HEK293 (cell line): Measurements from ENCODE around the gene NR1H2.
A peak's percentile ranks its signal among the peaks of the same experiment; 100 is the strongest.

ENCODE experiments used
- CTCF ChIA-PET: fragments of 350-600 bp; formaldehyde crosslinking; extraction: SDS; loops from one replicate; lab custom pipeline; 2021; ENCODE audit warnings: antibody characterized with exemption; lab: Yijun Ruan, JAX
- POLR2A ChIA-PET: fragments of 300-600 bp; formaldehyde crosslinking; extraction: SDS; loops from one replicate; lab custom pipeline; 2020; ENCODE audit warnings: antibody characterized with exemption, inconsistent platforms; lab: Yijun Ruan, JAX
- H3K27ac ChIP-seq: fragments of 200-500 bp; sonication (Bioruptor generic); 2 replicates; pipeline ENCODE4 v1.5.1; 2014; ENCODE audit warnings: low read depth, low read length, control low read depth, inconsistent platforms; ENCODE audit errors: extremely low read depth
- H3K36me3 ChIP-seq, 2 experiments: fragments of 200-500 bp in 1 of 2; sonication (Bioruptor generic) in 1 of 2; 1 replicate in 1 of 2; 2 replicates in 1 of 2; pipeline ENCODE4 v1.5.1; 2014 to 2017; ENCODE audit warnings: inconsistent platforms in 2 of 2, low read length in 2 of 2; ENCODE audit not compliant: control insufficient read depth in 2 of 2, insufficient read depth in 1 of 2
- H3K4me1 ChIP-seq: fragments of 200-500 bp; sonication (Bioruptor generic); 2 replicates; pipeline ENCODE4 v1.5.1; 2014; ENCODE audit warnings: mild to moderate bottlenecking, low read length, inconsistent platforms; ENCODE audit not compliant: control insufficient read depth, insufficient read depth
- H3K4me3 ChIP-seq: 2 replicates; pipeline ENCODE4 v1.5.1; 2011; ENCODE audit warnings: low read depth, mild to moderate bottlenecking, control low read depth, low read length, moderate library complexity
- H3K9me3 ChIP-seq: fragments of 200-500 bp; sonication (Bioruptor generic); 2 replicates; pipeline ENCODE4 v1.5.1; 2014; ENCODE audit warnings: low read depth, low read length, inconsistent platforms; ENCODE audit not compliant: control insufficient read depth, insufficient read depth
- EGR2 ChIP-seq: fragments of 450-650 bp; formaldehyde crosslinking; IDR thresholded peaks from 2 replicates; pipeline ENCODE4 v1.5.1; 2016; ENCODE audit warnings: low read depth, missing biosample characterization, missing genetic modification characterization
- GLI2 ChIP-seq: fragments of 450-650 bp; formaldehyde crosslinking; IDR thresholded peaks from 2 replicates; pipeline ENCODE4; 2017; ENCODE audit warnings: missing biosample characterization, missing genetic modification characterization, low read depth, borderline replicate concordance
- GLIS1 ChIP-seq: fragments of 450-650 bp; formaldehyde crosslinking; IDR thresholded peaks from 2 replicates; pipeline ENCODE4 v1.5.1; 2016; ENCODE audit warnings: missing biosample characterization, missing genetic modification characterization
- GLIS2 ChIP-seq: fragments of 450-650 bp; formaldehyde crosslinking; IDR thresholded peaks from 2 replicates; pipeline ENCODE4 v1.5.1; 2016; ENCODE audit warnings: missing biosample characterization, missing genetic modification characterization
- HOXA7 ChIP-seq: sonication (generic); formaldehyde crosslinking; IDR thresholded peaks from 2 replicates; pipeline ENCODE4 v1.8.1; 2022; ENCODE audit warnings: missing genetic modification reagents, borderline replicate concordance
- IKZF3 ChIP-seq: fragments of 450-650 bp; IDR thresholded peaks from 2 replicates; pipeline ENCODE4 v1.5.0; 2018; ENCODE audit warnings: missing biosample characterization, mild to moderate bottlenecking, missing genetic modification characterization, moderate library complexity
- KLF17 ChIP-seq: fragments of 450-650 bp; formaldehyde crosslinking; IDR thresholded peaks from 2 replicates; pipeline ENCODE4 v1.5.1; 2016; ENCODE audit warnings: missing biosample characterization, missing genetic modification characterization
- KLF8 ChIP-seq: fragments of 450-650 bp; formaldehyde crosslinking; IDR thresholded peaks from 2 replicates; pipeline ENCODE4 v1.5.1; 2016; ENCODE audit warnings: missing biosample characterization, missing genetic modification characterization
- KLF9 ChIP-seq: fragments of 450-650 bp; formaldehyde crosslinking; IDR thresholded peaks from 2 replicates; pipeline ENCODE4 v1.5.1; 2016; ENCODE audit warnings: missing biosample characterization, missing genetic modification characterization, low read depth
- RBAK ChIP-seq: fragments of 450-650 bp; formaldehyde crosslinking; IDR thresholded peaks from 2 replicates; pipeline ENCODE4 v1.5.1; 2016; ENCODE audit warnings: missing biosample characterization, missing genetic modification characterization
- REPIN1 ChIP-seq: fragments of 450-650 bp; formaldehyde crosslinking; IDR thresholded peaks from 2 replicates; pipeline ENCODE4 v1.5.1; 2017; ENCODE audit warnings: missing biosample characterization, missing genetic modification characterization, low read depth
- SALL2 ChIP-seq: fragments of 450-650 bp; formaldehyde crosslinking; IDR thresholded peaks from 2 replicates; pipeline ENCODE4 v1.5.0; 2017; ENCODE audit warnings: missing biosample characterization, mild to moderate bottlenecking, missing genetic modification characterization, borderline replicate concordance
- SCRT1 ChIP-seq: fragments of 450-650 bp; formaldehyde crosslinking; IDR thresholded peaks from 2 replicates; pipeline ENCODE4 v1.5.1; 2016; ENCODE audit warnings: missing biosample characterization, missing genetic modification characterization, borderline replicate concordance
- SCRT2 ChIP-seq: fragments of 450-650 bp; formaldehyde crosslinking; IDR thresholded peaks from 2 replicates; pipeline ENCODE4 v1.5.1; 2016; ENCODE audit warnings: missing biosample characterization, missing genetic modification characterization
- ZBTB7A ChIP-seq: fragments of 450-650 bp; formaldehyde crosslinking; IDR thresholded peaks from 2 replicates; pipeline ENCODE4 v1.5.1; 2016; ENCODE audit warnings: low read depth, missing biosample characterization, missing genetic modification characterization
- ZBTB8A ChIP-seq: fragments of 450-650 bp; formaldehyde crosslinking; IDR thresholded peaks from 2 replicates; pipeline ENCODE4 v1.5.1; 2016; ENCODE audit warnings: missing biosample characterization, missing genetic modification characterization
- ZEB2 ChIP-seq: fragments of 450-650 bp; formaldehyde crosslinking; IDR thresholded peaks from 2 replicates; pipeline ENCODE4 v1.5.1; 2016; ENCODE audit warnings: missing biosample characterization, missing genetic modification characterization
- ZFHX2 ChIP-seq: fragments of 450-650 bp; formaldehyde crosslinking; conservative IDR thresholded peaks from 2 replicates; pipeline ENCODE4 v1.5.1; 2016; ENCODE audit warnings: missing biosample characterization, missing genetic modification characterization
- ZFP41 ChIP-seq: fragments of 450-650 bp; formaldehyde crosslinking; IDR thresholded peaks from 2 replicates; pipeline ENCODE4 v1.5.1; 2016; ENCODE audit warnings: missing biosample characterization, missing genetic modification characterization, borderline replicate concordance
- ZNF121 ChIP-seq: fragments of 450-650 bp; formaldehyde crosslinking; IDR thresholded peaks from 2 replicates; pipeline ENCODE4 v1.5.1; 2016; ENCODE audit warnings: missing biosample characterization, missing genetic modification characterization
- ZNF140 ChIP-seq: fragments of 450-650 bp; formaldehyde crosslinking; IDR thresholded peaks from 2 replicates; pipeline ENCODE4 v1.5.1; 2016; ENCODE audit warnings: missing biosample characterization, missing genetic modification characterization
- ZNF211 ChIP-seq: fragments of 450-650 bp; formaldehyde crosslinking; IDR thresholded peaks from 2 replicates; pipeline ENCODE4 v1.5.1; 2016; ENCODE audit warnings: low read depth, missing biosample characterization, missing genetic modification characterization
- ZNF214 ChIP-seq: fragments of 450-650 bp; formaldehyde crosslinking; IDR thresholded peaks from 2 replicates; pipeline ENCODE4 v1.5.1; 2017; ENCODE audit warnings: missing biosample characterization, mild to moderate bottlenecking, missing genetic modification characterization, borderline replicate concordance
- ZNF341 ChIP-seq: fragments of 450-650 bp; formaldehyde crosslinking; IDR thresholded peaks from 2 replicates; pipeline ENCODE4; 2016; ENCODE audit warnings: low read depth, missing biosample characterization, missing genetic modification characterization
- ZNF37A ChIP-seq: fragments of 450-650 bp; IDR thresholded peaks from 2 replicates; pipeline ENCODE4 v1.5.1; 2018; ENCODE audit warnings: missing biosample characterization, missing genetic modification characterization
- ZNF544 ChIP-seq: fragments of 450-650 bp; formaldehyde crosslinking; IDR thresholded peaks from 2 replicates; pipeline ENCODE4 v1.5.0; 2017; ENCODE audit warnings: missing biosample characterization, missing genetic modification characterization
- ZNF548 ChIP-seq: fragments of 450-650 bp; formaldehyde crosslinking; IDR thresholded peaks from 2 replicates; pipeline ENCODE4 v1.5.1; 2016; ENCODE audit warnings: missing biosample characterization, missing genetic modification characterization
- ZNF560 ChIP-seq: fragments of 450-650 bp; formaldehyde crosslinking; IDR thresholded peaks from 2 replicates; pipeline ENCODE4 v1.5.1; 2017; ENCODE audit warnings: missing biosample characterization, missing genetic modification characterization, borderline replicate concordance
- ZNF561 ChIP-seq: fragments of 450-650 bp; IDR thresholded peaks from 2 replicates; pipeline ENCODE4 v1.5.1; 2018; ENCODE audit warnings: missing biosample characterization, missing genetic modification characterization, borderline replicate concordance
- ZNF571 ChIP-seq: fragments of 450-650 bp; formaldehyde crosslinking; IDR thresholded peaks from 2 replicates; pipeline ENCODE4 v1.5.0; 2017; ENCODE audit warnings: missing biosample characterization, missing genetic modification characterization
- ZNF830 ChIP-seq: fragments of 450-650 bp; IDR thresholded peaks from 2 replicates; pipeline ENCODE4 v1.5.0; 2018; ENCODE audit warnings: missing biosample characterization, missing genetic modification characterization, low read depth, mild to moderate bottlenecking, moderate library complexity
- ZSCAN18 ChIP-seq: fragments of 450-650 bp; formaldehyde crosslinking; IDR thresholded peaks from 2 replicates; pipeline ENCODE4 v1.5.1; 2016; ENCODE audit warnings: missing biosample characterization, missing genetic modification characterization
- ZXDB ChIP-seq: fragments of 450-650 bp; formaldehyde crosslinking; IDR thresholded peaks from 2 replicates; pipeline ENCODE4 v1.5.1; 2016; ENCODE audit warnings: missing biosample characterization, missing genetic modification characterization

Gene NR1H2

DNA sequence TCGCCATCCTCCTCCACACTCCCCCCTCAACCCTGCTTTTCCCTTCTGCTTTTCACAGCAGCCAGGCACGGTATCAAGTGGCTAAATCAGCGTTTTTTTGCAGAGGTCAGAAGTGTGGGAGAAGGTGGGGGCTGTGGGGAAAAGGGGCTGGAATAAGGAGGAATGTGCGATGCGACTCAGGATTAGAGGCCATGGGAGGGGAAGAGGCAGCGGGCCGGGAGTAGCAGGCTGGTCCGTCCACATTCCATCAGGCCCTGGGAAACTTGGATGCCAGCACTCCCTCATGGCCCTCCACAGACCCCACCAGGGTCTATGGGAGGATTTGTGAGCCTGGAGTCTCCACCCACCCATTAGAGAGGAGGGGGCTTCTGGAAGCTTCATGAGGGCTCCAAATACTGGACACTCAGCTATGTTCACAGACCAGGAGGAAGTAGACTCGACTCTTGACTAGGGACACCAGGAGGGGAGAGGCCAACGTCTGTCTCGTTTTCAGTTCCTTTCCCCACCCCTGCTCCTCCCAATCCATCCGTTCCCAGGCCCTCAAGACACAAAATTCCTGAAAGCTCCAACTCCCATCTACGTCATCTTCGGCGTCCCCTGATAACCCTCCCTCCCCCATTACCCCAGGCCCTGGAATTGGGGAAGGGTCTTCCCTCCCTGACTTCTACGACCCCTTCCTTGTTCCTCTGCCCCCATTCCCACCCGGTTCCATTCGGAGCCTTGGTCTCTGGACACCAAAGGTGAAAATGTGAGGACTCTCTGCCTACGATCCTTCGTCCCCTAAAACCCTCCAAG is 43.8 kb upstream of the NR1H2 start:
- no peak overlapping the region; the same call in 1 of the 2 replicates for H3K4me3 ChIP-seq
- CTCF ChIA-PET: interaction anchor here (0.5 kb wide), 1 partner anchor 64 kb away, joined by 4 read pairs; no protein-coding TSS in a partner anchor
- TF ChIP-seq ZNF214 (tag by site-specific recombination) (no peak), ZFP41 (no peak), RBAK (no peak), ZBTB7A (tag by site-specific recombination) (no peak), ZFHX2 (tag by site-specific recombination) (peak; percentile 52), ZNF830 (tag by site-specific recombination) (no peak), GLIS2 (tag by site-specific recombination) (0 out of 2 replicates have a peak, but pooled peaks have one; percentile 11), IKZF3 (tag by site-specific recombination) (peak; percentile 42; the same call in 1 of the 2 replicates), KLF9 (tag by site-specific recombination) (no peak), REPIN1 (tag by site-specific recombination) (no peak), ZSCAN18 (tag by site-specific recombination) (no peak), ZNF211 (tag by site-specific recombination) (no peak), ZNF341 (tag by site-specific recombination) (no peak), EGR2 (peak; percentile 61), ZNF544 (tag by site-specific recombination) (no peak)
- H3K27ac ChIP-seq: no peak overlapping the region
- POLR2A ChIA-PET: interaction anchor here (1.3 to 1.5 kb wide), 2 partner anchors 25 to 51 kb away, joined by 3 to 7 read pairs; no protein-coding TSS in a partner anchor
- H3K4me1 ChIP-seq: peaks cover 16% of the 10 kb centered on the region
- no peaks in the 10 kb centered on the region for H3K36me3 ChIP-seq
- H3K9me3 ChIP-seq: no peaks in the 10 kb centered on the region

DNA sequence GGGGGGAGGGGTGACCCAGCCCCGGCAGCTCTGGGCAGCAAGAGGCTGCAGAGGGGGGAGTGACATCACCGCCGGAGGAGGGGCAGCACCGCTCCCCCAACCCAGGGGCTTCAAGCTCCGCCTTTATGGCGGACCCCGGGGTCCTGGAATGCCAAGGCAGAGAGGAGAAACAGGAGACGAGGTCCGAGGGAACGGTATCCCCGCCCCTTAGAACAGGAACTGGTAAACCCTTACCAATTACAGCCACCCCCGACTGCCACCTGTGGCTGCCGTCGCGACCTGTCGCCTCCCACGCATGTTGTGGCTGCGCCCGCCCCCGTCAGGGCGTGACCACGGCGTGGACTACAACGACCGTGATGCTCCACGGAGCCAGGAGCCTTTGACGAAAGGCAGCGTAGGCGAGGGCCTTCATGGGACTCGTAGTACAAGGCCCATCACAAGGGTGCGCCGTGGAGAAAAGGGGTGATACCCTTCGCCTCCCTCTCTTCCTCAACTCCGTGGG is 43.0 kb upstream of the NR1H2 start:
- POLR2A ChIA-PET: interaction anchor here (0.5 to 1.5 kb wide), 14 partner anchors 8 to 491 kb away, joined by 3 to 10 read pairs (median 3); partner anchors contain the start of gene JOSD2
- H3K4me1 ChIP-seq: peaks cover 16% of the 10 kb centered on the region
- H3K36me3 ChIP-seq: no peaks in the 10 kb centered on the region
- H3K9me3 ChIP-seq: no peaks in the 10 kb centered on the region
- peak overlapping the region; percentile 61 for H3K4me3 ChIP-seq
- CTCF ChIA-PET: interaction anchor here (0.5 to 1.6 kb wide), 4 partner anchors 36 to 197 kb away, joined by 4 to 8 read pairs (median 4); no protein-coding TSS in a partner anchor
- H3K27ac ChIP-seq: peak overlapping the region; percentile 21; the same call in 1 of the 2 replicates
- no peak for TF ChIP-seq ZNF571
- peak; percentile 74 for TF ChIP-seq KLF8
- TF ChIP-seq ZNF548 (tag by site-specific recombination): no peak
- 0 out of 2 replicates have a peak, but pooled peaks have one; percentile 36 for TF ChIP-seq ZEB2 (tag by site-specific recombination)
- TF ChIP-seq KLF17 (tag by site-specific recombination): peak; percentile 50; the same call in 1 of the 2 replicates
- peak; percentile 91 for TF ChIP-seq ZXDB (tag by site-specific recombination)
- peak; percentile 100 for TF ChIP-seq SCRT2 (tag by site-specific recombination)
- no peak for TF ChIP-seq ZNF37A (tag by site-specific recombination)
- peak; percentile 31; the same call in 1 of the 2 replicates for TF ChIP-seq GLIS1 (tag by site-specific recombination)
- TF ChIP-seq ZNF560: no peak
- TF ChIP-seq SCRT1 (tag by site-specific recombination): peak; percentile 99
- no peak for TF ChIP-seq SALL2 (tag by site-specific recombination)
- peak; percentile 97 for TF ChIP-seq ZFHX2 (tag by site-specific recombination)
- no peak for TF ChIP-seq ZNF121 (tag by site-specific recombination)
- no peak for TF ChIP-seq ZNF140 (tag by site-specific recombination)
- TF ChIP-seq ZNF561 (tag by site-specific recombination): no peak
- TF ChIP-seq GLI2: no peak
- TF ChIP-seq ZBTB8A (tag by site-specific recombination): peak; percentile 27
- TF ChIP-seq HOXA7 (CRISPR knock-in tag): no peak
